Calu3 (cell line): Measurements from ENCODE around the gene HPN. TPM values are rescaled to one million over a fixed set of nuclear protein-coding genes. Genes with fewer than 3 reads are reported as not detected.

Experiments
- BruUV-seq: library from RNA; stranded (reverse); fragments of 400-500 nt; replicated peaks from 2 replicates; lab custom pipeline; 2021; lab: Mats Ljungman, UMichigan
- CTCF ChIA-PET: fragments of 300-600 bp; sonication (Branson Sonifier 250); formaldehyde crosslinking; loops from one replicate; lab custom pipeline; 2022; ENCODE audit warnings: antibody characterized with exemption; lab: Charles Lee
- DNase-seq: peaks from one replicate; pipeline ENCODE4 v3.0.0; 2022
- H3K27ac Mint-ChIP-seq: one replicate; pipeline ENCODE4 v1.8.0; 2022; ENCODE audit warnings: mixed read lengths; ENCODE audit not compliant: unreplicated experiment
- H3K27me3 Mint-ChIP-seq: one replicate; pipeline ENCODE4 v1.8.0; 2022; ENCODE audit warnings: mixed read lengths; ENCODE audit not compliant: unreplicated experiment
- H3K36me3 Mint-ChIP-seq: one replicate; pipeline ENCODE4 v1.8.0; 2022; ENCODE audit warnings: mild to moderate bottlenecking, moderate library complexity, mixed read lengths; ENCODE audit not compliant: insufficient read depth, unreplicated experiment
- H3K4me1 Mint-ChIP-seq: one replicate; pipeline ENCODE4 v1.8.0; 2022; ENCODE audit warnings: mild to moderate bottlenecking, low read depth, mixed read lengths; ENCODE audit not compliant: unreplicated experiment
- H3K4me3 Mint-ChIP-seq: one replicate; pipeline ENCODE4 v1.8.0; 2022; ENCODE audit warnings: mild to moderate bottlenecking, low read depth, moderate library complexity, mixed read lengths; ENCODE audit not compliant: unreplicated experiment
- H3K9me3 Mint-ChIP-seq: one replicate; pipeline ENCODE4 v1.8.0; 2022; ENCODE audit warnings: low read depth, mixed read lengths; ENCODE audit not compliant: unreplicated experiment
- intact Hi-C: fragments of 100-400 bp; cut with micrococcal nuclease; formaldehyde crosslinking; loops from one replicate; pipeline ENCODE4 v1.10.0; 2022; ENCODE audit not compliant: unreplicated experiment
- total RNA-seq: library from RNA; stranded (reverse); gene quantifications from 2 replicates; pipeline ENCODE4 v1.2.3, GENCODE V29; 2022
- TF ChIP-seq, protein P1 (sequence below): fragments of 200-600 bp; IDR thresholded peaks from one replicate; pipeline ENCODE4 v1.8.0; 2022; ENCODE audit warnings: antibody characterized with exemption; ENCODE audit not compliant: unreplicated experiment

Gene HPN
- total RNA-seq, 1 experiment from 2014 or later = 1.4 TPM

DNA sequence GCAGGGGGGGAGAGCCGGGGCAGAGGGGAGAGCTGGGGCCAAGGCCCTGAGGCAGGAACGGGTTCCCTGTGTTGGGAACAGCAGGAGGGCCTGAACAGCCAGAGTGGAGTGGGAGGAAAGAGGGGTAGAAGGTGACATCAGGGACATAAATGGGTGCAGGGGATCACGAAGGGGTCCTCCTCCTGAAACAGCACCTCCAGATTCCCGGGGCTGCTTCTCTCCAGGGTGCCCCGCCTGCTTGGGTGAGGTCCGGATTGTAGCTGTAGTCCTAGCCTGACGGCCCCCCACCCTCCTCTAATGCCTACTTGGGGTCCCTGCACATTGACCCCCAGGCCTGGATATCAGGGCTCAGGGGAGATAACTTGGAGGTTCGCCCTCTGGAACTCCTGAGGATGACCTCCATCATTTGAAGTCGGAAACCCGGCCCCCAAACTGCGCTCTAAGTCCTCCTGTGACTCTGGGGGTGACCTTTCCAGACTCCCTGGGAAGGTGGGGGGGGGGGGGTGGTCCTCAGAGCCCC is 11.7 kb upstream of the HPN start:
- H3K36me3 Mint-ChIP-seq = peaks cover 38% of the 10 kb centered on the region
- H3K27me3 Mint-ChIP-seq = peaks cover 42% of the 10 kb centered on the region
- BruUV-seq = no TSS peak

DNA sequence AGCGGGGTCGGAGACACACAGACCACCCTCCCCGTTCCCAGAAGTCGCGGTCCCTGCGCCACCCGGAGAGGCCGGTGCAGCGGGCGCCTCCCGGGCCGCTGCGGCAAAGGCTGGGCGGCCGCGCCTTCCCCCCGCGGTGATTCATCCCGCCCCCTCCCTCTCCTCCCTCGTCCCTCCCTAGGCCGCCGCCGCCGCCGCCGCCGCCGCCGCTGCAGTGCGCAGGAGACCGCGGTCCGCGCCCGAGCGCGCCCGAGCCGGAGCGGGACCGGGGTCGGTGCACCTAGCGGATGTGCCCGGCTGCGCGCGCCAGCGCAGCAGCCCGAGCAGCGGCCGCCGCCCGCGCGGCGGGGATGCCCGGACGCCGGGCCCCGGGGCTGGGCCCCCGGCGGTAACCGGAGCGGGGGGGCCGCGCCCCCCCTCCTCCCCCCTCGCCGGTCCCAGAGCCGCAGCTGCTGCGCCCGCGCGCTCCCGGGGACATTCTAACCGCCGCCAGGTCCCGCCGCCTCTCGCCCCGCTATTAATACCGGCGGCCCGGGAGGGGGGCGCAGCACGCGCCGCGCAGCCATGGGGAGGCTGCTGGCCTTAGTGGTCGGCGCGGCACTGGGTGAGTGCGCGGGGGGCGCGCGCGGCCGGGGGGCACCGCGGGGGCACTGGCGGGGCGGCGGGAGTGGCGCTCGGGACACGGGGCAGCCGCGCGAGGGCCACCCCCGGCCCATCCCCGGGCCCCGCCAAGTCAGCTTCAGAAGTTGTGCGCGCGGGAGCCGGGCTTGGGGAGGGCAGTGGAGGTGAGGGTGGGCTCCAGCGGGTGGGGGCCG is 11.1 kb upstream of the HPN start, which contains the start of gene SCN1B:
SCN1B (plus strand) TSS at position 214 of the 815 bp plus-strand sequence; CDS start at position 565, 351 bp downstream.
- Mint-ChIP-seq H3K9me3 (no peaks in the 10 kb centered on the region), H3K27ac (no peak within 1 kb of the TSS), H3K36me3 (peaks cover 32% of the 10 kb centered on the region), H3K4me1 (peaks cover 10% of the 10 kb centered on the region), H3K27me3 (peaks cover 42% of the 10 kb centered on the region), H3K4me3 (peak within 1 kb of the TSS; percentile 9)
- no TSS peak for BruUV-seq
- TF ChIP-seq, protein P1, sequence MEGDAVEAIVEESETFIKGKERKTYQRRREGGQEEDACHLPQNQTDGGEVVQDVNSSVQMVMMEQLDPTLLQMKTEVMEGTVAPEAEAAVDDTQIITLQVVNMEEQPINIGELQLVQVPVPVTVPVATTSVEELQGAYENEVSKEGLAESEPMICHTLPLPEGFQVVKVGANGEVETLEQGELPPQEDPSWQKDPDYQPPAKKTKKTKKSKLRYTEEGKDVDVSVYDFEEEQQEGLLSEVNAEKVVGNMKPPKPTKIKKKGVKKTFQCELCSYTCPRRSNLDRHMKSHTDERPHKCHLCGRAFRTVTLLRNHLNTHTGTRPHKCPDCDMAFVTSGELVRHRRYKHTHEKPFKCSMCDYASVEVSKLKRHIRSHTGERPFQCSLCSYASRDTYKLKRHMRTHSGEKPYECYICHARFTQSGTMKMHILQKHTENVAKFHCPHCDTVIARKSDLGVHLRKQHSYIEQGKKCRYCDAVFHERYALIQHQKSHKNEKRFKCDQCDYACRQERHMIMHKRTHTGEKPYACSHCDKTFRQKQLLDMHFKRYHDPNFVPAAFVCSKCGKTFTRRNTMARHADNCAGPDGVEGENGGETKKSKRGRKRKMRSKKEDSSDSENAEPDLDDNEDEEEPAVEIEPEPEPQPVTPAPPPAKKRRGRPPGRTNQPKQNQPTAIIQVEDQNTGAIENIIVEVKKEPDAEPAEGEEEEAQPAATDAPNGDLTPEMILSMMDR = no peak
- peak; percentile 85 for DNase-seq
- CTCF ChIA-PET = no interaction called here
- intact Hi-C loops = no loop called here

More for the DNA sequence above, 11.7 kb upstream of the HPN start:
- H3K9me3 Mint-ChIP-seq = no peaks in the 10 kb centered on the region
- intact Hi-C loops = no loop called here
- CTCF ChIA-PET = no interaction called here
- no peak overlapping the region for H3K27ac Mint-ChIP-seq
- H3K4me1 Mint-ChIP-seq = peaks cover 10% of the 10 kb centered on the region
- TF ChIP-seq, protein P1 = no peak
- DNase-seq = no peak
- peak overlapping the region; percentile 9 for H3K4me3 Mint-ChIP-seq

DNA sequence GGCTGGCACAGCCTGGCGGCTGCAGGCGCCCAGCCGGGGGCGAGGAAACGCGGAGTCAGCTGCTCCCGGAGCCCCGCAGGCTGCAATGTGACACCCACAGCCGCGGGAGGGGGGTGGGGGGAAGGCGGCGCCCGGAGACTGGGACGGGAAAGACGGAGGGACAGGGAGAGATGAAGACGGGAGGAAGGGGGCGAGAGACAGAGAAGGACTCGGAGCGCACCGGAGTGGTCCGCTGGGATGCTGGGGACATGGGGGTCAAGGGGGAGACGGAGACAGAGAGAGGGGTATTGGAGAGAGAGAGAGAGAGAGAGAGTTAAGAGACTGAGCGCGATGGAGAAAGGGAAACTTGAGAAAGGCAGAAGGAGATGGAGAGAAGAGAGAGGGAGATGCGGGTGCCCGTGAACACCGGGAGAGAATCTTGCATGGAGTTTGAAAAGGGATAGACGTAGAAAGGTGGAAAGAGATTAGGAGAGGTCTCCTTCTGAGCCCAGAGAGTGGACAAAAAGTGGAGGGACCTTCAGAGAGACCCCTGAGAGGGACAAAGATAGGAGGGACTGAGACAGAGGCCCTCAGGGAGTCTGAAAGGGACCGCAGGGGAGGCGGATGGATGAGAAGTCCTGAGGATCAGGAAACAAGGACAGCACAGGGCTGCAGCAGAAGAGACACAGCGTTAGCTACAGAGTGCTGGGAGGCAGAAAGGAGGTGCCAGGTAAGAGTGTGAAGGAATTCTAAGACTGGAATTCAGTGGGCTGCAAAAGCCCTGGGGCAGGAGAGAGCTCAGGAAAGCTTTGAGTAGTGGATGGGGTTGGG is 10.2 kb upstream of the HPN start:
- Mint-ChIP-seq H3K27ac (no peak overlapping the region), H3K36me3 (peaks cover 31% of the 10 kb centered on the region), H3K9me3 (no peaks in the 10 kb centered on the region), H3K4me3 (peak overlapping the region; percentile 9), H3K4me1 (peaks cover 10% of the 10 kb centered on the region), H3K27me3 (peaks cover 42% of the 10 kb centered on the region)
- BruUV-seq = no TSS peak
- CTCF ChIA-PET = interaction anchor here (0.6 kb wide), 1 partner anchor 28 kb away, joined by 9 read pairs; no protein-coding TSS in a partner anchor
- no peak for DNase-seq
- intact Hi-C loops = no loop called here
- TF ChIP-seq, protein P1 = no peak

GRCh38 chr19:35032356-35032865 is 9.1 kb upstream of the HPN start:
- no peak for DNase-seq
- Mint-ChIP-seq H3K4me3 (no peak overlapping the region), H3K27ac (no peak overlapping the region), H3K4me1 (peaks cover 10% of the 10 kb centered on the region), H3K9me3 (no peaks in the 10 kb centered on the region), H3K36me3 (peaks cover 24% of the 10 kb centered on the region), H3K27me3 (peaks cover 42% of the 10 kb centered on the region)
- intact Hi-C loops = no loop called here
- CTCF ChIA-PET = interaction anchor here (0.7 kb wide), 1 partner anchor 92 kb away, joined by 8 read pairs; no protein-coding TSS in a partner anchor
- TF ChIP-seq, protein P1 = no peak
- BruUV-seq = no TSS peak
